Neural cell (in vitro differentiated cells): ENCODE data around the gene OTOR. TPM values are rescaled to one million over a fixed set of nuclear protein-coding genes. Genes with fewer than 3 reads are reported as not detected.

ENCODE experiments used
- H2AFZ ChIP-seq: fragments of 200-600, 300-800 bp; sonication (generic), shearing (Covaris generic); 2 replicates; pipeline ENCODE4 v1.6.0; 2014; ENCODE audit warnings: low read depth, mild to moderate bottlenecking, antibody characterized with exemption, low read length, moderate library complexity
- H3F3A ChIP-seq: fragments of 200-600 bp; shearing (Covaris generic); 2 replicates; pipeline ENCODE4 v1.6.1; 2016; ENCODE audit warnings: mild to moderate bottlenecking, moderate library complexity, mixed read lengths, antibody characterized with exemption, low read length; ENCODE audit not compliant: insufficient read depth, poor library complexity, severe bottlenecking
- H3K27ac ChIP-seq: fragments of 200-600, 300-800 bp; sonication (generic), shearing (Covaris generic); 2 replicates; pipeline ENCODE4 v1.5.1; 2014; ENCODE audit warnings: mild to moderate bottlenecking, low read length, moderate library complexity
- H3K27me3 ChIP-seq: fragments of 300-800, 200-600 bp; sonication (generic), shearing (Covaris generic); 2 replicates; pipeline ENCODE4 v1.6.0; 2014; ENCODE audit warnings: mild to moderate bottlenecking, low read depth, low read length, moderate library complexity; ENCODE audit not compliant: insufficient read depth
- H3K36me3 ChIP-seq: fragments of 300-800, 200-600 bp; sonication (generic), shearing (Covaris generic); 2 replicates; pipeline ENCODE4 v1.5.1; 2014; ENCODE audit warnings: mild to moderate bottlenecking, antibody characterized with exemption, low read length, moderate library complexity; ENCODE audit not compliant: insufficient read depth
- H3K4me2 ChIP-seq: fragments of 300-800, 200-600 bp; sonication (generic), shearing (Covaris generic); 2 replicates; pipeline ENCODE4 v1.6.0; 2014; ENCODE audit warnings: mild to moderate bottlenecking, low read length
- H3K4me3 ChIP-seq: fragments of 300-800, 200-600 bp; sonication (generic), shearing (Covaris generic); 2 replicates; pipeline ENCODE4 v1.5.1; 2014; ENCODE audit warnings: mild to moderate bottlenecking, low read length, moderate library complexity
- H3K79me2 ChIP-seq: fragments of 200-600 bp; shearing (Covaris generic); replicated peaks from 2 replicates; pipeline ENCODE4 v1.6.0; 2014; ENCODE audit warnings: mild to moderate bottlenecking, low read length, moderate library complexity; ENCODE audit not compliant: insufficient read depth
- H3K9ac ChIP-seq: fragments of 300-800, 200-600 bp; sonication (generic), shearing (Covaris generic); 2 replicates; pipeline ENCODE4 v1.6.1; 2016; ENCODE audit warnings: mild to moderate bottlenecking, low read length, mixed read lengths
- H3K9me2 ChIP-seq: fragments of 200-600 bp; shearing (Covaris generic); 2 replicates; pipeline ENCODE4 v1.6.1; 2016; ENCODE audit warnings: mild to moderate bottlenecking, low read length, mixed read lengths; ENCODE audit not compliant: insufficient read depth
- H3K9me3 ChIP-seq: fragments of 200-600, 300-800 bp; sonication (generic), shearing (Covaris generic); 2 replicates; pipeline ENCODE4 v1.6.1; 2016; ENCODE audit warnings: mild to moderate bottlenecking, mixed run types, low read length, moderate library complexity, mixed read lengths
- H4K20me1 ChIP-seq: fragments of 200-600 bp; shearing (Covaris generic); 2 replicates; pipeline ENCODE4 v1.6.1; 2016; ENCODE audit warnings: mild to moderate bottlenecking, mixed run types; ENCODE audit not compliant: insufficient read depth
- CTCF ChIP-seq: fragments of 450-650 bp; IDR thresholded peaks from 2 replicates; pipeline ENCODE4 v1.5.1; 2014; ENCODE audit warnings: antibody characterized with exemption, mild to moderate bottlenecking, moderate library complexity; ENCODE audit not compliant: poor library complexity, severe bottlenecking
- EP300 ChIP-seq: fragments of 450-650 bp; conservative IDR thresholded peaks from 2 replicates; pipeline ENCODE4 v1.6.1; 2014; ENCODE audit warnings: antibody characterized with exemption, mild to moderate bottlenecking, moderate library complexity; ENCODE audit not compliant: poor library complexity, severe bottlenecking
- EZH2 ChIP-seq: fragments of 200-600, 300-800 bp; shearing (Covaris generic), sonication (generic); IDR thresholded peaks from 2 replicates; pipeline ENCODE4 v1.6.1; 2014; ENCODE audit warnings: antibody characterized with exemption, low read length, borderline replicate concordance, mild to moderate bottlenecking; ENCODE audit not compliant: insufficient read depth, poor library complexity, severe bottlenecking
- POLR2AphosphoS5 ChIP-seq: IDR thresholded peaks from 2 replicates; pipeline ENCODE4 v1.6.1; 2012
- RAD21 ChIP-seq: fragments of 450-650 bp; conservative IDR thresholded peaks from 2 replicates; pipeline ENCODE4 v1.6.1; 2014; ENCODE audit warnings: antibody characterized with exemption, mild to moderate bottlenecking, moderate library complexity
- REST ChIP-seq: IDR thresholded peaks from 2 replicates; pipeline ENCODE4 v1.6.1; 2012; ENCODE audit warnings: borderline replicate concordance
- SMC3 ChIP-seq: fragments of 450-650 bp; conservative IDR thresholded peaks from 2 replicates; pipeline ENCODE4 v1.6.1; 2014; ENCODE audit warnings: antibody characterized with exemption, mild to moderate bottlenecking, moderate library complexity; ENCODE audit not compliant: poor library complexity
- TAF1 ChIP-seq: IDR thresholded peaks from 2 replicates; pipeline ENCODE4 v1.6.1; 2012; ENCODE audit warnings: low read depth
- polyA plus RNA-seq: library from polyadenylated mRNA; depleted of rRNA; stranded (reverse); fragments of >200 nt; gene quantifications from 2 replicates; pipeline ENCODE4 v1.2.3, GENCODE V29; 2014

The OTOR gene
- polyA plus RNA-seq, 1 donor from 2014 or later = not detected

- Histone ChIP-seq H3K36me3 (no peaks in the 10 kb centered on the region), H4K20me1 (no peaks in the 10 kb centered on the region), H3K9me2 (no peaks in the 10 kb centered on the region), H2AFZ (no peak overlapping the region), H3K27ac (no peak overlapping the region), H3K4me2 (no peak overlapping the region), H3F3A (no peaks in the 10 kb centered on the region), H3K9me3 (no peaks in the 10 kb centered on the region), H3K4me3 (no peak overlapping the region), H3K79me2 (no peaks in the 10 kb centered on the region), H3K9ac (no peak overlapping the region), H3K27me3 (no peaks in the 10 kb centered on the region)
- TF ChIP-seq EP300 = no peak
- TF ChIP-seq POLR2AphosphoS5 = no peak
- TF ChIP-seq TAF1 = no peak
- TF ChIP-seq REST = no peak
- no peak for TF ChIP-seq CTCF
- TF ChIP-seq SMC3 = no peak
Measured at GRCh38 chr20:16747291-16747811, 807 bp upstream of the OTOR start.

GRCh38 chr20:16749573-16749972 lies 1.4 kb downstream of the OTOR start:
- H2AFZ ChIP-seq = no peak overlapping the region
- no peaks in the 10 kb centered on the region for H3F3A ChIP-seq
- TF ChIP-seq RAD21 (no peak), SMC3 (no peak), CTCF (no peak), EZH2 (no peak)
- H3K4me2 ChIP-seq = no peak overlapping the region
- no peaks in the 10 kb centered on the region for H3K9me3 ChIP-seq
- H3K9ac ChIP-seq = no peak overlapping the region
- H4K20me1 ChIP-seq = no peaks in the 10 kb centered on the region
- H3K79me2 ChIP-seq = no peaks in the 10 kb centered on the region
- H3K9me2 ChIP-seq = no peaks in the 10 kb centered on the region
- H3K27me3 ChIP-seq = no peaks in the 10 kb centered on the region
- H3K36me3 ChIP-seq = no peaks in the 10 kb centered on the region
- H3K4me3 ChIP-seq = no peak overlapping the region
- H3K27ac ChIP-seq = no peak overlapping the region
